Measurements from ENCODE around the gene STK25. TPM values are rescaled to one million over a fixed set of nuclear protein-coding genes. Genes with fewer than 3 reads are reported as not detected.
"Not testable (repeated sequence)": the region's sequence is repeated elsewhere in the genome, so short reads cannot be mapped to it uniquely, and the experiment has no call there.

The STK25 gene
- total and polyA plus RNA-seq, 2 donors (not counting 1 experiment from before 2014, with no cell fraction given): 183 to 378 TPM

- no peak for DNase-seq
- Mint-ChIP-seq H3K27me3 (peaks cover 14% of the 10 kb centered on the region), H3K4me1 (no peaks in the 10 kb centered on the region)
Measured at GRCh38 chr2:241530571-241530970, 22.2 kb upstream of the STK25 start.

GRCh38 chr2:241525818-241526780 is 17.7 kb upstream of the STK25 start:
- H3K27me3 Mint-ChIP-seq: peaks cover 11% of the 10 kb centered on the region
- H3K4me2 ChIP-seq (replicated peaks; ENCODE audit: low read depth, low read length, poor library complexity, severe bottlenecking); H3K27ac Mint-ChIP-seq; H3K9ac ChIP-seq (ENCODE audit: low read length); POLR2A ChIA-PET; intact Hi-C loops (cut with micrococcal nuclease); H4K20me1 ChIP-seq (ENCODE audit: control insufficient read depth, insufficient read depth, low read length, poor library complexity, severe bottlenecking); H3K36me3 ChIP-seq (replicated peaks in 1 of 2; ENCODE audit: control extremely low read depth in 1 of 2, control insufficient read depth in 1 of 2, extremely low read depth in 1 of 2, insufficient read depth in 2 of 2, low read length in 1 of 2); H3K79me2 ChIP-seq (ENCODE audit: control insufficient read depth, insufficient read depth, low read length); DNase-seq; H3K4me3 Mint-ChIP-seq; ATAC-seq (ENCODE audit: low read depth); H3K9me3 Mint-ChIP-seq (ENCODE audit: insufficient read depth); CTCF ChIA-PET; H3K27ac ChIP-seq (ENCODE audit: low read length in 2 of 2); H2AFZ ChIP-seq (ENCODE audit: insufficient read depth, low read depth, low read length, poor library complexity, severe bottlenecking); H3K4me3 ChIP-seq (ENCODE audit: control extremely low read depth in 1 of 5, extremely low read depth in 1 of 5, insufficient read depth in 1 of 5, low read depth in 2 of 5, low read length in 4 of 5); H3K4me1 Mint-ChIP-seq; H3K4me1 ChIP-seq (ENCODE audit: control insufficient read depth in 2 of 2, insufficient read depth in 2 of 2, low read length in 2 of 2): not testable (repeated sequence)
- 93% methylated on average over 26 of the region's 31 CpGs for WGBS (ENCODE audit: insufficient coverage)
- Histone ChIP-seq H3K9me3 (ENCODE audit: control extremely low read depth in 1 of 3, control insufficient read depth in 2 of 3, insufficient read depth in 1 of 3, low read length in 2 of 3) (peaks cover 0 to 12% (median 0%) of the 10 kb centered on the region in 3 donors), H3K27me3 (replicated peaks in 1 of 4; ENCODE audit: control extremely low read depth in 1 of 4, control insufficient read depth in 3 of 4, insufficient read depth in 4 of 4, low read length in 3 of 4) (peaks cover 0 to 15% (median 5%) of the 10 kb centered on the region in 4 experiments)

More at GRCh38 chr2:241530571-241530970, 22.2 kb upstream of the STK25 start:
- intact Hi-C loops (cut with micrococcal nuclease): no loop called here
- Mint-ChIP-seq H3K4me3 (no peak overlapping the region), H3K9me3 (ENCODE audit: insufficient read depth) (peaks cover 5% of the 10 kb centered on the region), H3K27ac (no peak overlapping the region)
- Histone ChIP-seq H3K9ac (ENCODE audit: low read length) (no peak overlapping the region), H3K4me2 (replicated peaks; ENCODE audit: low read depth, low read length, poor library complexity, severe bottlenecking) (no peak overlapping the region), H2AFZ (ENCODE audit: insufficient read depth, low read depth, low read length, poor library complexity, severe bottlenecking) (no peak overlapping the region), H3K4me3 (ENCODE audit: control extremely low read depth in 1 of 5, extremely low read depth in 1 of 5, insufficient read depth in 1 of 5, low read depth in 2 of 5, low read length in 4 of 5) (no peak overlapping the region), H3K9me3 (ENCODE audit: control extremely low read depth in 1 of 3, control insufficient read depth in 2 of 3, insufficient read depth in 1 of 3, low read length in 2 of 3) (peaks cover 0 to 8% (median 0%) of the 10 kb centered on the region in 3 donors), H3K27me3 (replicated peaks in 1 of 4; ENCODE audit: control extremely low read depth in 1 of 4, control insufficient read depth in 3 of 4, insufficient read depth in 4 of 4, low read length in 3 of 4) (peaks cover 0 to 3% (median 2%) of the 10 kb centered on the region in 4 experiments), H3K36me3 (replicated peaks in 1 of 2; ENCODE audit: control extremely low read depth in 1 of 2, control insufficient read depth in 1 of 2, extremely low read depth in 1 of 2, insufficient read depth in 2 of 2, low read length in 1 of 2) (no peaks in the 10 kb centered on the region), H4K20me1 (ENCODE audit: control insufficient read depth, insufficient read depth, low read length, poor library complexity, severe bottlenecking) (no peaks in the 10 kb centered on the region), H3K79me2 (ENCODE audit: control insufficient read depth, insufficient read depth, low read length) (no peaks in the 10 kb centered on the region), H3K27ac (ENCODE audit: low read length in 2 of 2) (no peak overlapping the region), H3K4me1 (ENCODE audit: control insufficient read depth in 2 of 2, insufficient read depth in 2 of 2, low read length in 2 of 2) (no peaks in the 10 kb centered on the region)
- TF ChIP-seq, protein P1, sequence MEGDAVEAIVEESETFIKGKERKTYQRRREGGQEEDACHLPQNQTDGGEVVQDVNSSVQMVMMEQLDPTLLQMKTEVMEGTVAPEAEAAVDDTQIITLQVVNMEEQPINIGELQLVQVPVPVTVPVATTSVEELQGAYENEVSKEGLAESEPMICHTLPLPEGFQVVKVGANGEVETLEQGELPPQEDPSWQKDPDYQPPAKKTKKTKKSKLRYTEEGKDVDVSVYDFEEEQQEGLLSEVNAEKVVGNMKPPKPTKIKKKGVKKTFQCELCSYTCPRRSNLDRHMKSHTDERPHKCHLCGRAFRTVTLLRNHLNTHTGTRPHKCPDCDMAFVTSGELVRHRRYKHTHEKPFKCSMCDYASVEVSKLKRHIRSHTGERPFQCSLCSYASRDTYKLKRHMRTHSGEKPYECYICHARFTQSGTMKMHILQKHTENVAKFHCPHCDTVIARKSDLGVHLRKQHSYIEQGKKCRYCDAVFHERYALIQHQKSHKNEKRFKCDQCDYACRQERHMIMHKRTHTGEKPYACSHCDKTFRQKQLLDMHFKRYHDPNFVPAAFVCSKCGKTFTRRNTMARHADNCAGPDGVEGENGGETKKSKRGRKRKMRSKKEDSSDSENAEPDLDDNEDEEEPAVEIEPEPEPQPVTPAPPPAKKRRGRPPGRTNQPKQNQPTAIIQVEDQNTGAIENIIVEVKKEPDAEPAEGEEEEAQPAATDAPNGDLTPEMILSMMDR (IDR thresholded peaks at IDR 0.05): no peak
- no peak for TF ChIP-seq EZH2 (IDR thresholded peaks at IDR 0.05; ENCODE audit: borderline replicate concordance, insufficient read depth, low read depth, low read length, poor library complexity, severe bottlenecking)
- no peak for ATAC-seq (ENCODE audit: low read depth)
- ChIA-PET CTCF (no interaction called here), POLR2A (interaction anchor here (0.7 kb wide), 1 partner anchor 214 kb away, joined by 5 read pairs; no protein-coding TSS in a partner anchor)
- WGBS (ENCODE audit: insufficient coverage): 83% methylated on average over 7 of the region's 8 CpGs
